Activated T-helper 1 cell treated with Interleukin-2 at 50 U/mL for 16 hours (primary cell): ENCODE measurements around the gene ARRB1.

Source experiments
- DNase-seq: peaks from one replicate; pipeline ENCODE4 v3.0.0-alpha.2; 2020; ENCODE audit warnings: low read depth

The ARRB1 gene

GRCh38 chr11:75273411-75274391 lies 77.8 kb downstream of the ARRB1 start:
- no peak for DNase-seq

DNA sequence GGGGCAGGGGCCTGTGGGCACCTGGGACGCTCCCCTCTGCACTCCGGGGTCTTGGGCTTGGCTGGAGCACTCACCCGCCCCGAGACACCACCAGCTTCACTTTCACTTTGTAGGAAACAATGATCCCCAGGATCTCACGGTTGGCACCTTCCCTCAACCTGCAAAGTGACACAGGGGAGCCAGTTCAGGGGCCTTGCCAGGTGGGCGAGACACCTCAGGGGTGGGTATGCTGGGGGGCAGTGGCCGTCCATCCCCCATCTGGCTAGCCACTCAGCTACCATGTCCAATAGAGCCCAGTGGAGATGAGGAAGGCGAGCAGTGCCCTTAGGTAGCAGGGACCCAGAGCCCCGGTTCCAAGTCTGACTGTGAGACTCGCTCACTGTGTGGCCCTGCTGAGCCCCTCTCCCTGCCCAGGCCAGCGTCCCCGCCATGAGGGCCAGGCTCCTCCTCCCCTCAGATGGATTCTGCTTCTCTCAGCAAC lies 78.6 kb downstream of the ARRB1 start:
- no peak for DNase-seq

GRCh38 chr11:75272391-75272790 lies 79.1 kb downstream of the ARRB1 start:
- DNase-seq, result no peak

DNA sequence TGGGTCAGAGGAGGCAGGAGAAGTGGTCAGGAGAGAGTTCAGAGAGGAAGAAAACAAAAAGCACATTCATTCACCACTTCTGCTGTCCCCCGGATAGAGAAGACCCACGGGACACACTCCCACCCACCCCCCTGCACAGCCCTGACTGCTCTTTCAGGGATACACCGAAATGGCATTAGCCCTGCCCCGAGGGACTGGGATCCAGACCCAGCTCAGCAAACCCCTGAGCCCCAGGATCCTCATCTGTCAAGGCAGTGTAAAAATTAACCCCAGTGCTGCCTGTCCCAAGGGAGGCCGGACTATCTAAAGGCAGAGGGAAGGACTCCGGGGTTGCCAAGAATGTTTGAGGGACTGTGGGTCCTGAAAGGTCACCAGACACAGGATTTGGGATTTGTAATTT lies 79.7 kb downstream of the ARRB1 start:
- DNase-seq, result no peak

GRCh38 chr11:75270896-75271418 lies 80.5 kb downstream of the ARRB1 start:
- no peak for DNase-seq

DNA sequence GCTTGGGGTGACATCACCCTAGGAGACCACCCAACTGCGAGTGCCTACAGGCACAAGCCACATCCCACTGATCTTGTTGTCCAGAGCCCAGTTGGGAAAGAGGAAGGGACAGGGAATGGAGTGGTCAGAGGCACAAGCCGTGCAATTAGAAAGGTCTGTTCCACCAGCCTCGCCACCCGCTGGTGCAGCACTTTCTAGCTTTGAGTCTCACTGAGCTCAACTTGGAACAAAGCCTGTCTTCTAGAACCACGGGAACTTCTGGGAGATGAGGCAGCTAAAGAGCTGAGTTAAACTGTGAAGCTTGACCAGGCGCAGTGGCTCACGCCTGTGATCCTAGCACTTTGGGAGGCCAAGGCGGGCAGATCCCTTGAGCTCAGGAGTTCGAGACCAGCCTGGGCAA lies 81.6 kb downstream of the ARRB1 start:
- DNase-seq, result no peak

DNA sequence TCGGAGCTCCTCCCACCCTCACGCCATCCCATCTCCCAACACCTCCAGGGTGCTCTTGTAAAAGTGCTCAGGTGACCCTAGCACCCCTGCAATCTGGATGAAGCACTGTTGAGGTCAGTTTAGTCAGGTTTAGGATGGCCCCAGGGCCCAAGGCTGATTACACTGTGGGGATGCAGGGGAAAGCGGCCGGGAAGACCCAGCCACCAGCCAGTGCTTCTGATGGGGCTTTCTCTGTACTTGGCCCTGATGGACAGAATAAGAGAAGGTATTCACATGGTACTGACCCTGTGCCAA lies 82.1 kb downstream of the ARRB1 start:
- DNase-seq, result no peak

DNA sequence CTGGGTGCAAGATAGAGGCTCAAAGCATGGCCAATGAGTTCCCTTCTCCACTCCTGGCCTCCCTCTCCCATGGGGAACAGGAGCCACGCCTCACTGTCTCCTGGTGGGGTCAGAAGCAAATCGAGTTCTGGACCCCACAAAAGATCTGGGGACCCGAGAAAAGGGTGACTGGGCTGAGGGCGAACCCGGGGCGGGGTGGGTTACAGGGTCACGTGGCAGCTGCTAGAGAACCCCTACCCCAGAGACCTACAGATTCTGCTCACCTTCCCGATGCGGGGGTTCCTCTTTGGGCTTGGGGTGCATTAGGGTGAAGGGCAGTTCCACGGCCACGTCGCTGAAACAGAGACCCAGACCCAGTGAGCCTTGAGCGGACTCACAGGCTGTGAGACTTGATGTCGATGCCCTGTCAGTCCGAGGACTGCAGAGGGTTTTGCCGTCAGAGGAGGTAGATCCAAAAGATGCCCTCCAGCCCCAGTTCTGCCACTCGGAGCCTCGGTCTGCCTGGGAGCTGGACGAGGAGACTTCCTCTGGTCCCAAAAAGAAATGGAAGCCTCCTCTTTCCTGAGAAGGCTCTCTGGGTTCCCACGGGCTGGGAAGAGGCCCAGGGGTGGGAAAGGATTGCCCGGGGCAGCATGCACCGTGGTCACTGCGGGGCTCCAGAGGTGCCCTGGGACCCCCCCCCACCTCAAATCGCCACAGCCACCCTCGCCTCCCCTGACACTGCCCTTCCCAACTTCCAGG lies 82.7 kb downstream of the ARRB1 start:
- no peak for DNase-seq

GRCh38 chr11:75267171-75267970 lies 84.1 kb downstream of the ARRB1 start:
- no peak for DNase-seq

DNA sequence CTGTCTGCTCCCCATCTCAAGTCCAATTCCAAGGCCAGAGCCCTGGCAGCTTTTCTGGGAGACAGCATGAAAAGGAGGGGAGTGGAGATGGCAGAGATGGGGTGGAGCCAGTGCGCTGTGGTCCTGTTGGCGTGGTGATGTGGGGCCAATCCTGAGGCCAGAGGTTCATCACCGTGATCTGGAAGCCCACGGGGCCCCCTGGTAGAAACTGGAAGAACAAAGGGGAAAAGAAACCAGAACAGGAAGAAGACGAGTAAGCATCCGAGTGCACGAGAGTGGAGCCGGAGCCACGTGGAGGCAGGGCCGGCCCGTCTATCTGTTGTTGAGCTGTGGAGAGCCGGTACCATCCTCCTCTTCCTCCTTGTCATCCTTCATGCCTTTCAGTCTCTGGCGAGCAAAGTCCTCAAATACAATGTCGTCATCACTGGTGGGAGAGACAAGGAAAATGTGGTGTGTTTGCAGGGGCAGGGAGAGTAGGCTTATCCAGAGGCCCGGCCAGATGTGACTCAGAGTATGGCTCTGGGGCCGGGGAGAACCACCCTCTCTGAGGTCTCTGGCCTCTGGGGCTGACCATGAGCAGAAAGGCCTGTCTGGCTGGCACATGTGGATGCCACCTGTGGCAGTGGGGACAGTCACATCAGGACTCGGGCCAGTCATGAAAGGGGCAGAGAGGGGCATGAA lies 85.5 kb downstream of the ARRB1 start:
- DNase-seq, result no peak

GRCh38 chr11:75264971-75265370 lies 86.5 kb downstream of the ARRB1 start:
- no peak for DNase-seq

GRCh38 chr11:75264356-75264755 lies 87.1 kb downstream of the ARRB1 start:
- DNase-seq, result no peak

DNA sequence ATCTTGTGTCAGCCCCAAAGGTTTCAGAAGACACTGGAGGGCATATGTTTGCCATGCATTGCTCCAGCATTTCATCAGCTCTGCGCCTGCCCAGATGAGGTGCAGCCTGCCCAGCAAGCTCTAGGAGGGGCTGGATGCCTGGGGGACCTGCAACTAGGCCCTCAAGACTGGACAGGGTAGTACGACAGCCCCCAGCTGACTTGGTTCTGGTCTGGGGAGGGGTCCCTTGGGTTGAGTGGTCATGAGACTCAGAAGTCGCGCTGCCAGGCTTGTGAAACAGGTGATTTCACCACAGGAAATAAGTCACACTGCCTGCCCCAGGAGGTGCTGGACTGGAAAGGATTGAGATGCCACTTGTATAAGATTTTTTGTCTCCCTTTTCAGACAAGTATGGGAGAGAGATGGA lies 87.5 kb downstream of the ARRB1 start:
- DNase-seq, result no peak

- DNase-seq, result no peak
These were observed 88.3 kb downstream of the ARRB1 start for GRCh38 chr11:75262961-75263852.

DNA sequence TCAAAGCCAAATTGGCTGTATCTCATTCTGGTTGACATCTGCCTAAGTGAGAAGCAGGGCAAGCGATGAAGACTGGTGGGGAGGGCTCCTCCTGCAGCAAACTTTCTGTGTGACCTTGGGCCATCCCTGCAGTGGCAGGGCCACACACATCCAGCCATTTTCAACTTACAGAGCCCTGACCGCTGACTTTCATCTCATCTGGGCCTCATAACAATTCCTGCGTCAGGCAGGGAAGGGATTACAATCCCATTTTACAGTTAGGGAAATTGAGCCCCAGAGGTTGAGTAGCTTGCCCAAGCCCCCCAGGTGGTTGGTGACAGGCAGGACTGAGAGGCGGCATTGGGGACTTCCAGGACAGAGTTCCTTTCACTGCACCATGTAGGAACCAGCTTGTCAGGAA lies 89.0 kb downstream of the ARRB1 start:
- DNase-seq, result no peak

DNA sequence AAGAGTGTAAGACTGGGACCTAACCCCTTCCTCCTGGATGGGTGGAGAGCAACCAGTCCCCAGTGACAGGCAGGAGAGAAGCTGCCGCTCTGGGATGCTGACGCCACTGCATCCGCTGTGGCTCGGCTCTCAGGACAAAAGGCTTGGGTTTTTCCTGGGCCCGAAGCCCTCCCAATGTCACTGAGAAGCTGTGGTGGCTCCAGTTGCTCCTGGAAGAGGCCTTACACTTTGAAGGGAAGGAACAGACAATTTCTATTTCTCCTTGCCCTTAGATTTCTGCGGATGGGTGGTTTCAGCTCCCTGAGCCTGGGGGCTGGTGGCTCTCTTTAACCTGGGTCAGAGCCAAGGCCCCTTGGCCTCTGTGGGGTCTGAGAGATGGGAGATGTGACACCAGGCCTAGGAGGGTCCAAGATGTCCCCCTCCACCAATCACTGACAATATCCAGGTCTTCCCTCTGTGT lies 89.5 kb downstream of the ARRB1 start:
- no peak for DNase-seq

- no peak for DNase-seq
These were observed 90.9 kb downstream of the ARRB1 start for GRCh38 chr11:75260396-75261170.

- no peak for DNase-seq
These were observed 97.1 kb downstream of the ARRB1 start for GRCh38 chr11:75254326-75254725.

- DNase-seq, result no peak
These were observed 101.8 kb downstream of the ARRB1 start for GRCh38 chr11:75249704-75250103.

GRCh38 chr11:75248924-75249256 lies 102.6 kb downstream of the ARRB1 start:
- DNase-seq, result no peak
